ENCODE measurements around the gene ZBED4. TPM values are rescaled to one million over a fixed set of nuclear protein-coding genes. Genes with fewer than 3 reads are reported as not detected.
A peak's percentile ranks its signal among the peaks of the same experiment; 100 is the strongest.

Gene ZBED4
- total RNA-seq, 1 donor from 2014 or later = 22.7 TPM

DNA sequence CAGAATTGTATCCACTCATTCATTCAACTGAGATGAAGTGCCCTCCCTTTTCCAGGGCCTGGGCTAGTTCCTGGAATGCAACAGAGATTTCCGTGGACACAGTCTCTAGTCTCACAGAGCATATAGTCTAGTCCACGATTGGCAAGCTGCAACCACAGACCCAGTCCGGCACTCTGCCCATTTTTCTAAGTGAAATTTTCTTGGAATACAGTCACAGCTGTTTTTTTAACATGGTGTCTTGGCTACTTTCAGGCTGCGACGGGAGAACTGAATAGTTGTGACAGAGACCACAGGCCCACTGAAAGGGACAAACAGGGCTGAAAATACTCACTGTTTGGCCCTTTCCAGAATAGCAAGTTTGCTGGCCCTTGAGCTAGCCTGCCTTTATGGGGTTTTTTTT, 35.4 kb downstream of the ZBED4 start:
- Histone ChIP-seq H3K36me3 (ENCODE audit: insufficient read depth, low read length) (peaks cover 13% of the 10 kb centered on the region), H4K20me1 (ENCODE audit: insufficient read depth, low read length) (peaks cover 70% of the 10 kb centered on the region), H3K9ac (ENCODE audit: low read length) (no peak overlapping the region), H3K79me2 (ENCODE audit: insufficient read depth, low read length) (peaks cover 61% of the 10 kb centered on the region), H3K4me1 (ENCODE audit: insufficient read depth, low read length) (no peaks in the 10 kb centered on the region), H3K27ac (ENCODE audit: low read depth, low read length) (no peak overlapping the region), H2AFZ (ENCODE audit: low read depth, low read length) (no peak overlapping the region), H3K9me3 (ENCODE audit: insufficient read depth, low read depth, low read length) (no peaks in the 10 kb centered on the region), H3K27me3 (ENCODE audit: insufficient read depth, low read length) (no peaks in the 10 kb centered on the region), H3K4me2 (ENCODE audit: low read length) (no peak overlapping the region), H3K4me3 (ENCODE audit: insufficient read depth, low read depth, low read length) (no peak overlapping the region)
- Mint-ChIP-seq H3K4me1 (ENCODE audit: low read depth, unreplicated experiment) (no peaks in the 10 kb centered on the region), H3K9me3 (ENCODE audit: unreplicated experiment) (peaks cover 11% of the 10 kb centered on the region), H3K36me3 (ENCODE audit: low read depth, unreplicated experiment) (peaks cover 60% of the 10 kb centered on the region), H3K4me3 (ENCODE audit: unreplicated experiment) (no peak overlapping the region), H3K27me3 (ENCODE audit: low read depth, unreplicated experiment) (no peaks in the 10 kb centered on the region), H3K27ac (ENCODE audit: unreplicated experiment) (no peak overlapping the region)
- TF ChIP-seq, protein P1, sequence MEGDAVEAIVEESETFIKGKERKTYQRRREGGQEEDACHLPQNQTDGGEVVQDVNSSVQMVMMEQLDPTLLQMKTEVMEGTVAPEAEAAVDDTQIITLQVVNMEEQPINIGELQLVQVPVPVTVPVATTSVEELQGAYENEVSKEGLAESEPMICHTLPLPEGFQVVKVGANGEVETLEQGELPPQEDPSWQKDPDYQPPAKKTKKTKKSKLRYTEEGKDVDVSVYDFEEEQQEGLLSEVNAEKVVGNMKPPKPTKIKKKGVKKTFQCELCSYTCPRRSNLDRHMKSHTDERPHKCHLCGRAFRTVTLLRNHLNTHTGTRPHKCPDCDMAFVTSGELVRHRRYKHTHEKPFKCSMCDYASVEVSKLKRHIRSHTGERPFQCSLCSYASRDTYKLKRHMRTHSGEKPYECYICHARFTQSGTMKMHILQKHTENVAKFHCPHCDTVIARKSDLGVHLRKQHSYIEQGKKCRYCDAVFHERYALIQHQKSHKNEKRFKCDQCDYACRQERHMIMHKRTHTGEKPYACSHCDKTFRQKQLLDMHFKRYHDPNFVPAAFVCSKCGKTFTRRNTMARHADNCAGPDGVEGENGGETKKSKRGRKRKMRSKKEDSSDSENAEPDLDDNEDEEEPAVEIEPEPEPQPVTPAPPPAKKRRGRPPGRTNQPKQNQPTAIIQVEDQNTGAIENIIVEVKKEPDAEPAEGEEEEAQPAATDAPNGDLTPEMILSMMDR (IDR thresholded peaks at IDR 0.05; ENCODE audit: insufficient read depth, low read depth, low read length) = no peak
- TF ChIP-seq EZH2 (IDR thresholded peaks at IDR 0.05; ENCODE audit: insufficient read depth, low read length) = no peak
- DNase-seq (ENCODE audit: low read depth) (peak; percentile 64), FAIRE-seq (no peak)

DNA sequence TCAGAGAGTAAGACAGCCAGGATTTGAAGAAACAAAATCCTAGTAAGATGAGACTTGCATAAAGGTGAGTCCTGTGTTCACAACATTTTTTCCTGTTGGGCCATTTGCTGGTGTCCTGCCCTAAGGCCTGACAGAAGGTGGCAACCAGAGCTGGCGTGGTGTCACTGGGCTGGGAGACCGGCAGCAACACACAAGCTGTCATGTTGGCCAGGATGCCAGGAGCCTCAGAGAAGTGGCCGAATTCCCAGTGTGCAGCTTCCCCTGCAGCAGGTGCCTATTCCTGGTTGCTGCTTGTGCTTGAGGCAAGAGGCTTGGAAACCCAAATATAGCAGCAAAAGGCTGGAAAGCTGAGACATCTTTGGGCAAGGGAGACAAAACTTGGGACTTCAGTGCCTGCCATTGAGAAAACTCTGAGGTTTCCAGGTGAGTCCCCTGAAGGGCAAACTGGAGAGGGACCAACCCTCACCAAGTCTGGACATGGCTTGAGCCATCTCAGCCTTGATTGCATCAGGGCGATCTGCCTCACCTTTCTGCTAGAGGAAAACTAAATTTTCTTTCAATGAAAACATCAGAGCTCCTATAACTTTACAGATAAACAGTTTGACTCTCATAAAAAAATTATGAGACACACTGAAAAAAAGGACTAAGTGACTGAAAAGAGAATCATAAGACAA, 38.7 kb downstream of the ZBED4 start:
- DNase-seq (ENCODE audit: low read depth) = no peak
- TF ChIP-seq EZH2 (IDR thresholded peaks at IDR 0.05; ENCODE audit: insufficient read depth, low read length) = no peak
- TF ChIP-seq, protein P1 (IDR thresholded peaks at IDR 0.05; ENCODE audit: insufficient read depth, low read depth, low read length) = no peak
- H3K79me2 ChIP-seq (ENCODE audit: insufficient read depth, low read length) = peaks cover 31% of the 10 kb centered on the region
- no peak overlapping the region for H2AFZ ChIP-seq (ENCODE audit: low read depth, low read length)
- peaks cover 8% of the 10 kb centered on the region for H3K36me3 ChIP-seq (ENCODE audit: insufficient read depth, low read length)
- no peaks in the 10 kb centered on the region for H3K27me3 ChIP-seq (ENCODE audit: insufficient read depth, low read length)
- no peak overlapping the region for H3K4me2 ChIP-seq (ENCODE audit: low read length)
- peaks cover 7% of the 10 kb centered on the region for H3K9me3 Mint-ChIP-seq (ENCODE audit: unreplicated experiment)
- no peak overlapping the region for H3K4me3 Mint-ChIP-seq (ENCODE audit: unreplicated experiment)
- no peak overlapping the region for H3K27ac ChIP-seq (ENCODE audit: low read depth, low read length)
- no peaks in the 10 kb centered on the region for H3K4me1 Mint-ChIP-seq (ENCODE audit: low read depth, unreplicated experiment)
- FAIRE-seq = no peak
- H3K9ac ChIP-seq (ENCODE audit: low read length) = no peak overlapping the region
- H3K27ac Mint-ChIP-seq (ENCODE audit: unreplicated experiment) = no peak overlapping the region
- no peaks in the 10 kb centered on the region for H3K4me1 ChIP-seq (ENCODE audit: insufficient read depth, low read length)
- no peaks in the 10 kb centered on the region for H3K9me3 ChIP-seq (ENCODE audit: insufficient read depth, low read depth, low read length)
- no peak overlapping the region for H3K4me3 ChIP-seq (ENCODE audit: insufficient read depth, low read depth, low read length)
- peaks cover 50% of the 10 kb centered on the region for H4K20me1 ChIP-seq (ENCODE audit: insufficient read depth, low read length)
- H3K27me3 Mint-ChIP-seq (ENCODE audit: low read depth, unreplicated experiment) = no peaks in the 10 kb centered on the region
- H3K36me3 Mint-ChIP-seq (ENCODE audit: low read depth, unreplicated experiment) = peaks cover 56% of the 10 kb centered on the region

DNA sequence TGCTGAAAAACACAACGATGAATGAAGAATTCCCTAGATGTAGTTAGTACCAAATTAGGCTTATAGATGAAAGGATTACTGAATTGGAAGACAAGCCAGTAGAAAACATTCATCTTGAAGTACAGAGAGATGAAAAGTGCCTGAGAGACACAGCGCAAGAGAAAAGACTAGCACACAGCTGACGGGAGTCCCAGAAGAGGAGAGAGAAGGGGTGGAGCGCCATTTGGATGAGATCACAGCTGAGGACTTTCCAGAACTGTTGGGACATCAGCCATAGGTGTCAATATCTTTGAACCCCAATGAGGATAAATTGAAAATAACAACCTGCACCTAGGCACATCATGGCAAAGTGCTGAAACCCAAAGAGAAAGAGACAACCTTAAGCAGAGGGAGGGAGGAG, 39.4 kb downstream of the ZBED4 start:
- Histone ChIP-seq H3K4me3 (ENCODE audit: insufficient read depth, low read depth, low read length) (no peak overlapping the region), H3K4me1 (ENCODE audit: insufficient read depth, low read length) (no peaks in the 10 kb centered on the region), H3K36me3 (ENCODE audit: insufficient read depth, low read length) (peaks cover 6% of the 10 kb centered on the region), H3K79me2 (ENCODE audit: insufficient read depth, low read length) (peaks cover 24% of the 10 kb centered on the region), H4K20me1 (ENCODE audit: insufficient read depth, low read length) (peaks cover 43% of the 10 kb centered on the region), H3K9ac (ENCODE audit: low read length) (no peak overlapping the region), H3K9me3 (ENCODE audit: insufficient read depth, low read depth, low read length) (no peaks in the 10 kb centered on the region), H3K27me3 (ENCODE audit: insufficient read depth, low read length) (no peaks in the 10 kb centered on the region), H3K27ac (ENCODE audit: low read depth, low read length) (no peak overlapping the region), H2AFZ (ENCODE audit: low read depth, low read length) (no peak overlapping the region), H3K4me2 (ENCODE audit: low read length) (no peak overlapping the region)
- Mint-ChIP-seq H3K4me1 (ENCODE audit: low read depth, unreplicated experiment) (no peaks in the 10 kb centered on the region), H3K27me3 (ENCODE audit: low read depth, unreplicated experiment) (no peaks in the 10 kb centered on the region), H3K36me3 (ENCODE audit: low read depth, unreplicated experiment) (peaks cover 52% of the 10 kb centered on the region), H3K4me3 (ENCODE audit: unreplicated experiment) (no peak overlapping the region), H3K9me3 (ENCODE audit: unreplicated experiment) (peaks cover 7% of the 10 kb centered on the region), H3K27ac (ENCODE audit: unreplicated experiment) (no peak overlapping the region)
- FAIRE-seq (no peak), DNase-seq (ENCODE audit: low read depth) (no peak)
- no peak for TF ChIP-seq EZH2 (IDR thresholded peaks at IDR 0.05; ENCODE audit: insufficient read depth, low read length)
- TF ChIP-seq, protein P1 (IDR thresholded peaks at IDR 0.05; ENCODE audit: insufficient read depth, low read depth, low read length) = no peak

All from astrocyte (in vitro differentiated cells and primary cell).